DMS79 treated with DMSO at 0.1 percent for 48 hours (cell line): ENCODE results near the gene SUSD4.

Source experiments
- DNase-seq: peaks from one replicate; lab custom pipeline; 2025; lab: John Stamatoyannopoulos, UW

SUSD4 gene

DNA sequence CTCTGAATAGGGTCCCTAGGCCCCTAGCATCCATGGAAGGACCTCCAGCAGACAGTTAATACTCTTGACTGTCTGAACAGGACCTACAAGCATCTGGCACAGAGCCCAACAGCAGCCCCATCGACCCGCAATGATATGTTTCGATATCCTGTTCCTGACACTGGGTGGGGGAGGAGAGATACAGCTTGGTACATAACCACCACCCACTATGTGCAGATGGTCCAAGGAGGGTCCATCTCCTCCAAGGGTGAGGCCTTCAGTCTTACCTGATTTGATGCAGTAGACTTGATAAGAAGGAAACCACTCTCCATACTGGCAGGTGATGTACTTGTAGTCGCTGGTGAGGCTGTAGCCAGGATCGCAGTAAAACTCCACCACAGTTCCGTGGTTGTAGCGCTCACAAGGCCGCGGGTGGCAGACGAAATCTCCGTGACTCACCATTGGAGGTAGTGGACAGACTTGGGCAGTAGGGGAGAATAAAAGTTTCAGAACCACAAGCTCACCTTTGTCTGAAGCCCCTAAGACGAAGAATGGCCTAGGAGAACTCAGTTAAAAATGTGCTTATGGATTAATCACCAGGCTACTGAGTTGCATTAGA is 134.9 kb downstream of the SUSD4 start:
- no peak for DNase-seq

DNA sequence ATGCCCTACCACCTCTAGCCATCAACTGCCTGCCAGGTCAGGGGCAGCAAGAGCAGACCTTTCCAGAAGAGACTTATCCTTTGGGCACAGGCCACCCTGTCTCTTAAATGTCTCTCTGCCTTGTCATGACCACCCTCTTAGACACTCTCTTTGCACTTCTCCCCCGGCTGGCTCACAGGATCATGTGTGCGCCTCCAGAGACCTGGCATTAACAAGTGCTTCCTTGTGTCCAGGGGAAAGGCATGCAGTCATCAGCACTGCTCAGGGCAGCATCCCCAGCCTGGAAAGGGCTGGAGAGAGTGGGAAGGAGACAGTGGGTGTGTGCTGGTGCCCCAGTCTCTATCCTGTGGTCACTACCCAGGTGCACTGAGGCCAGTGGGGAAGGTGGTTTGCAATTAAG is 135.8 kb downstream of the SUSD4 start:
- no peak for DNase-seq

DNA sequence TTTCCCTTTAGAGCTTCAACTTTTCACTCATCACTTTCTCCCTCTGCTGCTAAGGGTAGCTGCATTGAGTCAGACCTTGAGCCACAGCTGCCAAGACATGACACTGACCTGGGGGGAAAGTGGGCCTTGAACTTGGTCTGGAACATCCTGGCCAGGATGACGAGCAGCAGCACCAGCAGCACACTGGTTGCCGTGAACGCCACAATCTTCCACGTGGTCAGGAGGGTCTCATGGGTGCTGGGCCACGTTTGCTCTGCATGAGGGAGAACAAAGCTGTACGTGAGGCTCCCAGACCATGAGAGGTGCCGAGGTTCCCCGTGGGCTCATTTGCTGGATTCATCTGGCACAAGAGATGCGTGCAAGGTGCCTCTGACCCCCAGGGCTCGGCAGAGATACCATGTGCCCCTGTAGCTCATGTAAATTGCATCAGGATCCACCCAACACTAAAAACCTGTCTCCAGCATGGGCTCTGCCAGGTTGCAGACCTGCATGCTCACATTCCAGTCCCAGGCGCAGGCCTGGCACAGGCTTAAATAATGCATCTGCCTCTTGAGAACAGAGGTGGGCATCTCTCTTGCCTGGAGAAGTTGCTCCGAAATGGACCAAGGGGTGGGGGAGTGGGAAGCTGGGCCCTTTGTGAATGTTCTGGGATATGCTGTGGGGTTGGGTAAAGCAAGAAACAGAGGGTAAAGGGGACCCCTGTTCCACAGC is 136.3 kb downstream of the SUSD4 start:
- no peak for DNase-seq

DNA sequence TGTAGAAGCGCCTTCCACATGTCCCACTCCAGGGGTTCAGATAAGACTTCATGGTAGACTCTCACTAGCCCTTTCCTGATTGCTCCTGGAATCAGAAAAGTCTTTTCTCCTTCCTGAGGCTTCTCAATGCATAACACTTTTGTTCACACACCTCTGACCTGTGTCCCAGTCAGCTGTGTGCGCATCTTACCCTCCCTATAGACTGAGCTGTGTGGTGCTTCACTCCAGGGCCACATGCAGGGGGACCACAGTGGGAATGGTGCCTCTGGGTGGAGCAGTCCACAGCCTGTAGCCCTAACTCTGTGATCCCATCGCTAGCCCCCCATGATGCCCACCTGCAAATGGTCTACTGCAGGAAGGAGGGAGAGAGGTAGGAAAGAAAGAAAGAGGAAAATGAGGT is 136.9 kb downstream of the SUSD4 start:
- DNase-seq, result no peak

DNA sequence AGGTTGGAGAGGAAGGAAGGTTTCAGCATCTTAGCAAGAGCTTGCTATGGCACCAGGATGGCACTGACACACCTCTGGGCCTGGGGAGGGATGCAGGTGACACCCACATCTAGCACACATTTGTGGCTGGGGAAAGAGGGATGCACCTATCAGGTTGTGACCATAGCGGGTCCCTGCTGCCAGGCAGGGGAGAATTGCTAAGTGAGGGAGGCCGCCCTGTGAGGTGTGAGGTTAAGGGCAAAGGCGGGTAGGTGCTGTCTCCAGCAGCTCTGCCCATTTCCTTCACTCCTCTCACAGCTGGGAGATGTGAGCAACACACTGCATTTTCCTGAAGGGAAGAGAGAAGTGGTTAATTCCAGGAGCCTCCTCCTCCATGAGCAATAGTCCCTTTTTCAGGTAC is 137.7 kb downstream of the SUSD4 start:
- no peak for DNase-seq

DNA sequence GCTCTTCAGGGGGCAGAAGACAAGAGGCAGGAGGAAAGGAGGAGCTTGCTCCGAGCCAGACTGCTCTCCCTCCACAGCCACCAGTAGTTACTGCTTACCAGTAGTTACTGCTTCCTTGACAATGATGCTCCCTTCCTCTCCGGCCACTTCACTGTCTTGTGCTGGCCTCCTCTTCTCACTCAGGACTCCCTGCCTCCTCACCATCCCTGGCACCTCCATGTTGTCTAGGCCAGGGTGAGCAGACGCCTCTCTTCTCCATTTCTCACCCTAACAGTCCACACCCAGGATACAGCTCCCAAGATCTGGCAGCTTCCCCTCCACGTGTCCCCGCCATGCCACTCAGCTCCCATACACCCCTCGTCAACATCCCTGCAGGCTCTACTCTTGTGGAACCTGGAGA is 138.5 kb downstream of the SUSD4 start:
- no peak for DNase-seq

DNA sequence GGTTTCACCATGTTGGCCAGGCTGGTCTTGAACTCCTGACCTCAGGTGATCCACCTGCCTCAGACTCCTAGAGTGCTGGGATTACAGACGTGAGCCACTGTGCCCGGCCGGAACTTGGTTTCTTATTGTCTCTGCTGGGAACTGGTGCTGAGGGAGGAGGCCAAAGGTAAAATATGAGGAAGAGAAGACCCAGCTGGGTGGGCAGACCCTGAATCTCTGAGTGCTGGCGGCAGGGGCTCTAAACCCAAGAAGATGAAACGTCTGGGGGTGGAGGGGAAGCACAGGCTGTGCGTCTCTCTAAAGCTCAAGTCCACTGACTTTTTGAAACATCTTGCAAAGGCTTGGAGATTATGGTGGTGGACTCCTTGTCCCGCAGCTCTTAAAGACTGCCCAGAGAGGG is 138.9 kb downstream of the SUSD4 start:
- no peak for DNase-seq

DNA sequence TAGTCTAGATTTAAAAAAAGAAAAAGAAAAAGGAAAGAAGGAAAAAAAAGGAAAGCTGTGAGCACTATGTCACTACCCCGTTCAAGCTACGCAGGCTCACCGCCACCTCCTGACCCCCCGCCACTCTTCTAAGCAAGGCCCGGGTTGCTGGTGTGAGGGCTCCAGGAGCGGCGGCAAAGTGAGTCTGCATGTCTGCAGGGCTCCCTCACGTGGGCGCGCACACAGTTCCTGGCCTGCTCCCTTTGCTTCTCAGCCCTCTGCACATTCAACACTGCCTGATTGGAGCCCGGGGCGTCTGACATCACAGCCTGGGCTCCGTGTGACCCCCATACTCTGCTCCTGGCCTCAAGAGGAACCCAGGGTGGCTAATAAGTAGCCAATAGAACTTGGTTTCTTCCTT is 139.5 kb downstream of the SUSD4 start:
- no peak for DNase-seq

DNA sequence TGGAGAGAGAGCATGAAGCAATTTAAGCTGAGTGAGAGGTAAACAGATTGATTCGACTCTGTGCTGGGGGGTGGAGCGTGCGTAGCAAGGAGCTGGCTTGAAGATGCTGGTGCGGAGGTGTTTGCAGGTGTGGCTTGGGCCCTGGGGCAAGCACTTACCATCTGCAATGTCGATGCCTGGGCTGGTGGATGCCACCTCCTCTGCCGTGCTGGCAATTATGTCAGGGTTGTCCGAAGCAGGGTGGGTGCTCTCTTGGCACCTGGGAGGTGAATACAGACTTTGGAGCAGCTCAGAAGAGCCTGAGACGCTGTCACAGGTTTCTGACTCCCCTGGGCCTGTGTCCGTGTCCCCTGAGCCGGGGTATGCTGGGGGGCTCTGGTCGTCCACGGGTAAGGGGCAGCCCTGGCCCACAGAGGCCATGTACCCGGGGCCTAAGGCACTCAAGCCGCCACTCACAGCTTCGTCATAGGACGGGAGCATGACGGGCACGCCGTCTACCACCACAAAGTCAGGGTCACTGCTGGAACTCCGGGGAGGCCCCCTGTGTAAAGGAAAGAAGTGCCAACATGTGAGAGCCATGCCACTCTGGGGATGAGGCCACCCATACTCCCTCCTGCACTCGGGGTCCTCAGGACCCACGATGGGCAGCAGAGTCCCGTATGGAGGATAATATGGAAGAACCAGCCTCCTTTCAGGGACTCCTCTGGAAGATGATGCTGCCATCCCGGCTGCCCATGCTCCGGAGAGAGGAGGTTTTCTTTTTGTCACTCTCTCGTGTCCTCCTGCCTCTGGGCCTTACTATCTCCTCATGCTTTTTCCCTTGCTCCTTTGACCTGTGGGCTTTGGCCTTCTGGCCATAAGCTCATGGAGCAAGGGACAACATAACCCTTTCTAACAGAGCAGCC is 140.6 kb downstream of the SUSD4 start:
- DNase-seq, result no peak

DNA sequence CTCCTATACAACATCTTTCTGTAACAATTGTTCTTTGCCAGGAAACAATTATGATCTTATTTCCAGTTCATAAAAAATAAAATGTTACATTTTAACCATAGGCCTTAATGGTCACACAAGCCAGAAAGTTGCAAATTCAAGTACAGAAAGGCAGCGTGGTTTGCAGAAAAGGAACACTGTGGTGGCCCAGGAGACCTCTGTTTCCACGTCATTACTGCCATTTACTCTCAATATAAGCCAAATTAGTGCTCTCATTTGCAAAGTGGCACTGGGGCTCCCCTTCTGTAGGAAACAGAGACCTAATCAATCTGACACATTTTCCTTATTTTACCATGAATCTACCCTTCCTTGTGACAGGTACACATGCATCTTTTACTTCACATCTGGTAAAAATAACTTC is 141.6 kb downstream of the SUSD4 start:
- no peak for DNase-seq

DNA sequence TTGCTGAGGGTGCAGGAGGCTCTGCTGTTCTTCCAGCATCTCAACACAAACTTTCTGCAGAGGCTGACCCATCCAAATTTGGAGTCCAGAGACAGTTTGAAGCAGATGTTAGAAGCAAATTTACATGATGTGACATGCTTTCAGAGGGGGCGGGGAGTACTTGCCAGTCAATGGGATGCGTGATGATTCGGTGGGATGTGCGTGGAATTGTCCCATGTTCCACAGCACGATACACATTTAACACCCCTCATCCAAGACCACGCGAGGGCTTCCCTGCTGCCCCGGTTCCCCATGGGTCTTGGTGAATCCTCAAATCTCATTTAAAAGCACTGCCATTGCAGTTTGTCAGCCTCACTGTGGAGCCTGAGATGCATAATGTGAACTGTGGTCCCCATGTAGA is 142.3 kb downstream of the SUSD4 start:
- no peak for DNase-seq

DNA sequence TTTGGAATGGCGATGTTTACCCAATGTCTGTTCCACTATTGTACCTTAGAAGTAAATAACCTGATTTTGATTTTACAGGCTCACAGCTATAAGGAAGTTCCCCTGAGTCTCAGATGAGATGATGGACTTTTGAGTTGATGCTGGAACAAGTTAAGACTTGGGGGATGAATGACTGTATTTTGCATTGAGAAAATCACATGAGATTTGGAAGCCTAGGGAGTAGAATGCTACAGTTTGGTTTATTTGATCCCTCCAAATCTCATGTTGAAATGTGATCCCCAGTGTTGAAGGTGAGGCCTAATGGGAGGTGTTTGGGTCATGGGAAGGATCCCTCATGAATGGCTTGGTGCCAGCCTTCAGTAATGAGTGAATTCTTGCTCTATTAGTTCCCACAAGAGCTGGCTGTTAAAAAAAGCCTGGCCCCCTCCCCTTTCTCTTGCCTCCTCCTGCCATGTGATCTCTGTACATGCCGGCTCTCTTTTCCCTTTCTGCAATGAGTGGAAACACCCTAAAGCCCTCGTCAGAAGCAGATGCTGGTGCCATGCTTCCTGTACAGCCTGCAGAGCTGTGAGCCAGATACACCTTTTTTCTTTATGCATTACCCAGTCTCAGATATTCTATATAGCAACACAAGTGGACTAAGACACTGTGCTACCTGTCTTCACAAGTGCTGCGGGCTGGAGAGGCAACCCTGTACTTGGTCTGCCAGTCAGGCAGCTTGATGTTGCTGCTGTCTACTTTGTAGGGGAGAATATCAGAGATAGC is 143.9 kb downstream of the SUSD4 start:
- DNase-seq, result no peak

DNA sequence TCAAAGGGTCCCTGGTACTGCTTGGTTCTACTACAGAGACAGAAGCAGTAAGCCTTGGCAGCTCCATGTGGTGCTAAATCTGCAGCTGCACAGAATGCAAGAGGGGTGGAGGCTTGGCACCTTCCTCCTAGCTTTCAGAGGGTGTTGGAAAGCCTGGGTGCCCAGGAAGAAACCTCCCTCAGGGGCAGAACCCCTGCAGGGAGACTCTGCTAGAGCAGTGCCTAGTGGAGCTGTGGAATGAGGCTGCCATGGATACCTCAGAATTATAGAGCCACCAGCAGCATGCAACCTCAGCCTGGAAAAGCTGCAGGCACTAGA is 144.7 kb downstream of the SUSD4 start:
- DNase-seq, result no peak

DNA sequence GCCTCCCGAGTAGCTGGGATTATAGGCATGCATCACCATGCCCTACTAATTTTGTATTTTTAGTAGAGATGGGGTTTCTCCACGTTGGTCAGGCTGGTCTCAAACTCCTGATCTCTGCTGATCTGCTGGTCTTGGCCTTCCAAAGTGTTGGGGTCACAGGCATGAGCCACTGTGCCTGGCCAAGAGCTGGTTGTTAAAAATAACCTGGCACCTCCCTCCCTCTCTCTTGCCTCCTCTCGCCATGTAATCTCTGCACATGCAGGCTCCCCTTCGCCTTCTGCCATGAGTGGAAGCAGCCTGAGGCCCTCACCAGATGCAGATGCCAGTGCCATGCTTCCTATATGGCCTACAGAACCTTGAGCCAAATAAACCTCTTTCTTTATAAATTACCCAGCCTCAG is 146.2 kb downstream of the SUSD4 start:
- DNase-seq, result no peak

DNA sequence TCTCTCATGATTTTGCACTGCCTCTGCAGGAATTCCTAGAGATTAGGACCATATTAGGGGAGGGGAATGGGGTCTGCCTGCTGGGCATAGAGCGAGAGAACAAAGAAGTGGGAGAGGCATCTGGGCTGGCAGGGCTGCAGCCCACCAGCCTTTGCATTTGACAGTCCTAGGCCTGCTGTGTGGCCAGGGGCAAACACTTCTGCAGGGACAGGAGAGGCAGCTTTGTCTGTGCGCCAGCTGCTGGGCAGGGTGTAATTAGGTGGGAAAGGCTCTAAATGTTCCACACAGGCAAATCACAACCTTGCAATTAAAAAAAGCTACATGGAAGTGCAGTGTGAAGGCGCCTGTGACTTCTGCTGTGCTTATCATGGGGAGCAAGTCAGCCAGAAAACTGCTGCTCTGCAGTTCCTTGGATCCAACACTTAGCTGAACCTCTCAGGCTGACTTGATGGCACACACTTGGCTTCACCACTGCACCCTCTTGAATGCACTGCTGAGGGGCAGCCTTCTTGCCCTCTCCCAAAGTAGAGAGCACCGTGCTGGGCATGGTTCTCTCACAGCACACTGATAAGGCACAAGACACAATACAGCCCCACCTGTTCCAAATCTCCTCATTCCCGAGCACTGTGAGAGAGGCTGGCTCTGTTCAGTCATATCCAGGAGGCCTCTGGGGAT is 147.3 kb downstream of the SUSD4 start:
- DNase-seq, result peak; percentile 69

DNA sequence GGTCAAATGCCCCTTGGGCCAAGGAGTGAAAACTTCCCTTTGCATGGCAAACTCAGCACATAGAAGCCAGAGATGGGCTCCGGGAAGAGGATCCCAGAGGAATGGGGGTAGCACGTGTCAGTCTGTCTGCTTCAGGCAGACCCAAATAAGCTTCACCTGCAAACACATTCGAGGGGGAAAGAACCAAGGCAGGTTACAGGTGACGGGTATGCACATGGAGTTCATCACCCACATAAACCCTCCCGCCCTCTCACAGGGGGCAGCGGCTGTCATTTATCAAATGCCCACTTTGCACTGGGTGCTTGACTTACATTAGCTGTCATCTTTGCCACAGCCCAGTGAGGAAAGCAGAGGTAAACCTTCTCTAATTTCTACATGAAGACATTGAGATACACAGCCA is 147.9 kb downstream of the SUSD4 start:
- no peak for DNase-seq

DNA sequence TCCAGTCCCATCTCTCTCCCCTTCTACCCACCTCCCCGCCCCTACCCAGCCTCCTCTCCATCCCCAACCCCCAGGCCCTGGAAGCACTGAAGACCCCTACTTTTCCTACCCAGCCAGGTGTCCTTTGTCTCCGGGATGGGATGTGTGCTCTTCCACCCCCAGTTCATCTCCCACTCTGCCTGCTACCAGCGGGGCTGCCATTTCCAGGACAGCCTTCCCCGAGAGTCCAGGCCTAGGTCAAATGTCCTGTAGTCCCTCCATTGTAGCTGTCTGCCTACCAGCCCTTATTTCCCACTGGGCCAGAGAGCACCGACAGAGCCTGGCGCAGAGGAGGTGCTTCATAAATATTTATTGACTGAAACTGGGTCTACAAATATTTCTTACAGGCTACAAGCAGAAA is 148.9 kb downstream of the SUSD4 start:
- no peak for DNase-seq

DNA sequence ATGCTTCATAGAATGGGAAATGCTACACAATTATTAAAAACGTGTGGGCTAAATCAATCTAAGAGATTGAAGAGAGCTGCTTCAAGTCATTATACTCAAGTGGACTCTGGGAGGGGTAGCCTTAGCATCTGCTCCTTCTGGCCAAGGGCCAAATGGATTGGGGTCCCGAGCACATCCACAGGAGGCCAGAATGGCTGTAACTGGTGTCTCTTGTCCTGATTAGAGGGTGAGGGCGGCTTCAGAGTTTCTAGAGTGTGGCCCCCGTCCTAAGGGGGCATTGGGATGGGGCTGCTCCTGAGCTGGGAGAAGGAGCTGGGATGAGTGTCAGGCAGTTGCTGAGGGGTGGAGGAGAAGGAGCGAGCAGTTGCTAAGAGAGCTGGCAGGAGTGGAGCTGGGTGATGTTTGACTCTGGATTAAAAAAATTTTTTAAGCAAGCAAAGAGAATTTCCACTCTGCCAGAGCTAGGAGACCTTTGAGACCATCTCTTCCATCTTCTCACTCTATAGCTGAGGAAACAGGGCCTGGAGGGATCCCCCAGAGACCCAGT is 149.6 kb downstream of the SUSD4 start:
- peak; percentile 82 for DNase-seq

DNA sequence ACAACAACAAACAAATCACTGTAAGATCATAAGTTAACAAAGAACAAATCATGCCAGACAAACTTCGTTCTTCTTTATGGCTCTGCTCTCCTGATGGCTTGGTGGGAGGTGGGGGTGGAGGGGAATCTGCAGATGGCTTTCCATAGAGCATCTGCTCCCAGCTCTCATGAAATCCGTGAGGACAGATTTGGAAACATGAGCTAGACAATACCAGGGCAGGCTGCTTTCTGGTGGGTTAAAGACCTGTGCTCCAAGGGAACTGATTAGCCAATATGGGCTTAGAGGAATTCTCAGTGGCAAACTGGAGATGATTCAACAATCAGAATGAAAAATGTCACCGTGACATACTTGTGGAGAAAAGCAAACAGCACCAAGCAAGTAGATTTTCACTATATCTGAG is 151.5 kb downstream of the SUSD4 start:
- no peak for DNase-seq

DNA sequence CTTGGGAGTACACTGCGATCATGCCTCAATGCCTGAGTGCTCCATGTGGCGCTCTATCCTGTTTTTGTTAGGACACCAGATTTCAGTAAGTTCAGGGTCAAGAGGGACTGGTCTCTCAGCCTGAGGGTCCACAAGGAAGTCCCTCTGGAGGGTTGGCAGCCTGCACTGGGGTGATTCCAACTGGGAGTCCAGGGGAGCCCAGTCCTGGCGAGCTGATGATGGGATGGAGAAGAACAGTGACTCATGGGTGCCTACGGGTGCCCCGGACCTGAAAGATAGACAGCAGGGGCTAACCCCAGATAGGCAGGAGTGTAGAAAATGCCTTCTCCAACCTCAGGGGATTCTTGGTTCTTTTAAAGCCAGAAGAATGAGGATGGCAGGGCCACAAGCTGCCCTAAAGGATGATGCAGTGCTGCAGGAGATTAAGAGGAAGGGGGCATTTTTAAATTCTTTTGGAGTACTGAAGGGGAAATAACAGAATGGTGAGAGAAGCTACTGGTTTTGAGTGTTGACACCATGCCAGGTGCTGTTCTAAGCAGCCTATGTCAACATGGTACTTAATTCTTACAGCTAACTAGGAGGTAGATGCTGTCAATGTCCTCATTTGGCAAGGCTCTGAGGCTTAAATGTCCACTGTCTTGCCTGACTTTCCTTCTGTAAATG is 152.5 kb downstream of the SUSD4 start:
- DNase-seq, result no peak

DNA sequence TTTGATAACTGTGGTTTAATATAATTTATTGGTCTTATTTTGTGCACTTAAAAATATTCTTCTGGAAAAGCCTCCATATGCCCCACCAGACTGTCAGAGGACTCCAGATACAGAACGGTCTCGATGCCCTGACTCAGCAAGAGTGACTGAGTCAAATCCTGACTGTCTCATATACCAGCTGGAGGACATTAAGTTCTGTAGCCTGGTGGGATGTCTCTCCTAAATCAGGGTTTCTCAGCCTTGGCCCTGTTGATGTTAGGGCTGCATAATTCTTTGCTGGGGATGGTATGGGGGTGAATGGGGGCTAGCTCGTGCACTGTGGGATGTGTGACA is 153.2 kb downstream of the SUSD4 start:
- DNase-seq, result no peak
